H1 (cell line): ENCODE results near the gene DPPA5.

Experiments used
- BRCA1 ChIP-seq: IDR thresholded peaks from 2 replicates; pipeline ENCODE4 v1.6.1; 2012; ENCODE audit warnings: low read depth, low read length, improper control_type of control experiment
- CBX8 ChIP-seq: fragments of 300-800, 300-1000 bp; sonication (generic); IDR thresholded peaks from 2 replicates; pipeline ENCODE4 v1.7.1; 2016; ENCODE audit warnings: low read depth, low read length, borderline replicate concordance
- EGR1 ChIP-seq: IDR thresholded peaks from 2 replicates; pipeline ENCODE4 v1.6.1; 2011; ENCODE audit warnings: low read depth, low read length, borderline replicate concordance
- GABPA ChIP-seq: IDR thresholded peaks from 2 replicates; pipeline ENCODE4 v1.6.1; 2011; ENCODE audit warnings: mild to moderate bottlenecking, low read length, moderate library complexity, borderline replicate concordance; ENCODE audit not compliant: insufficient read depth
- SP2 ChIP-seq: IDR thresholded peaks from 2 replicates; pipeline ENCODE4 v1.6.1; 2012; ENCODE audit warnings: mild to moderate bottlenecking, low read length, inconsistent platforms
- TF ChIP-seq, protein P1 (sequence below): IDR thresholded peaks from 2 replicates; pipeline ENCODE4 v1.6.1; 2012; ENCODE audit warnings: inconsistent platforms
- TF ChIP-seq, protein P2 (sequence below), 3 experiments: IDR thresholded peaks; 1 replicate in 2 of 3; 2 replicates in 1 of 3; pipeline versions ENCODE4 v1.5.1 to v1.6.1; 2011; ENCODE audit warnings: low read length in 3 of 3, mild to moderate bottlenecking in 3 of 3, inconsistent platforms in 2 of 3, low read depth in 1 of 3, moderate library complexity in 1 of 3; ENCODE audit not compliant: insufficient read depth in 1 of 3; ENCODE audit errors: control extremely low read depth in 1 of 3

DNA sequence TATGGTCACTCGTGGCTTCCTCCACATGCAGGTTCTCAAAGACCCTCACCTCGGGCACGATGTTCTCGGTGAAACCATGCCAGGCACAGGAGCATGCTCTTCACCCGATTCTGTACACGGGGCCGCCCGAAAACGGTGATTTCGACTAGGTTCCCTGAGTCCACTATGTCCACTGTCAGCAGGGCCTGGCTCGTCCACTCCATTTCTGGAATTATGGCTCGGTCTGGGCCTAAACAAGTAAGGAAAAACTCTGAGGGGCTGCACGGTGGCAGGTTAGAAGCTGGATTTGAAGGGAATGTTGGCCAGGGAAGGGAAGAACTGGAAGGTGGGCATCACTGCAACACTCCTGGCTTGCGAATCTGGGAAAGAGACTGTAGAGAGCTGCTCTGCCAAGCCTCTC is 15.1 kb upstream of the DPPA5 start:
- TF ChIP-seq SP2 (no peak), GABPA (no peak), EGR1 (no peak), CBX8 (no peak), BRCA1 (no peak)
- TF ChIP-seq, protein P1, sequence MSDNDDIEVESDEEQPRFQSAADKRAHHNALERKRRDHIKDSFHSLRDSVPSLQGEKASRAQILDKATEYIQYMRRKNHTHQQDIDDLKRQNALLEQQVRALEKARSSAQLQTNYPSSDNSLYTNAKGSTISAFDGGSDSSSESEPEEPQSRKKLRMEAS: no peak
- TF ChIP-seq, protein P2, sequence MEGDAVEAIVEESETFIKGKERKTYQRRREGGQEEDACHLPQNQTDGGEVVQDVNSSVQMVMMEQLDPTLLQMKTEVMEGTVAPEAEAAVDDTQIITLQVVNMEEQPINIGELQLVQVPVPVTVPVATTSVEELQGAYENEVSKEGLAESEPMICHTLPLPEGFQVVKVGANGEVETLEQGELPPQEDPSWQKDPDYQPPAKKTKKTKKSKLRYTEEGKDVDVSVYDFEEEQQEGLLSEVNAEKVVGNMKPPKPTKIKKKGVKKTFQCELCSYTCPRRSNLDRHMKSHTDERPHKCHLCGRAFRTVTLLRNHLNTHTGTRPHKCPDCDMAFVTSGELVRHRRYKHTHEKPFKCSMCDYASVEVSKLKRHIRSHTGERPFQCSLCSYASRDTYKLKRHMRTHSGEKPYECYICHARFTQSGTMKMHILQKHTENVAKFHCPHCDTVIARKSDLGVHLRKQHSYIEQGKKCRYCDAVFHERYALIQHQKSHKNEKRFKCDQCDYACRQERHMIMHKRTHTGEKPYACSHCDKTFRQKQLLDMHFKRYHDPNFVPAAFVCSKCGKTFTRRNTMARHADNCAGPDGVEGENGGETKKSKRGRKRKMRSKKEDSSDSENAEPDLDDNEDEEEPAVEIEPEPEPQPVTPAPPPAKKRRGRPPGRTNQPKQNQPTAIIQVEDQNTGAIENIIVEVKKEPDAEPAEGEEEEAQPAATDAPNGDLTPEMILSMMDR (IDR thresholded peaks at IDR 0.05; ENCODE audit: control extremely low read depth in 1 of 3, insufficient read depth in 1 of 3, low read depth in 1 of 3, low read length in 3 of 3): no peak
